Measurements from ENCODE around the gene PKP4. TPM values are rescaled to one million over a fixed set of nuclear protein-coding genes. Genes with fewer than 3 reads are reported as not detected.

The PKP4 gene
- total and polyA plus RNA-seq, 11 donors, result 17.6 to 66.7 (median 49.0) TPM

- WGBS, 4 donors, result 94 to 98% (median 96%) methylated on average over 2 of the region's 2 CpGs
- no peak overlapping the region for H3K4me3 ChIP-seq
- no peak for TF ChIP-seq CTCF (IDR thresholded peaks at IDR 0.05)
- TF ChIP-seq POLR2A (IDR thresholded peaks at IDR 0.05), result no peak
- H3K36me3 ChIP-seq, result no peaks in the 10 kb centered on the region
- intact Hi-C loops (cut with DNase I), result no loop called here
- no peaks in the 10 kb centered on the region for H3K4me1 ChIP-seq
- ATAC-seq, result no peak
- H3K27ac ChIP-seq, result no peak overlapping the region
- no peaks in the 10 kb centered on the region for H3K27me3 ChIP-seq
- H3K9me3 ChIP-seq, result peaks cover 0 to 9% (median 0%) of the 10 kb centered on the region in 12 donors
- no peak for DNase-seq
Observed at GRCh38 chr2:158567208-158567607, 110.5 kb downstream of the PKP4 start.

- no peak overlapping the region for H3K4me3 ChIP-seq
- TF ChIP-seq POLR2A (IDR thresholded peaks at IDR 0.05) (no peak), CTCF (IDR thresholded peaks at IDR 0.05) (no peak)
- H3K27me3 ChIP-seq, result no peaks in the 10 kb centered on the region
- ATAC-seq, result no peak
- no peaks in the 10 kb centered on the region for H3K4me1 ChIP-seq
- 95 to 98% (median 97%) methylated on average over 2 of the region's 2 CpGs for WGBS, 4 donors
- intact Hi-C loops (cut with DNase I), result no loop called here
- peaks cover 0 to 16% (median 0%) of the 10 kb centered on the region in 12 donors for H3K9me3 ChIP-seq
- DNase-seq, result no peak
- no peaks in the 10 kb centered on the region for H3K36me3 ChIP-seq
- no peak overlapping the region for H3K27ac ChIP-seq
Observed at GRCh38 chr2:158569284-158569683, 112.5 kb downstream of the PKP4 start.

GRCh38 chr2:158570869-158571268 lies 114.1 kb downstream of the PKP4 start:
- no peak for ATAC-seq
- no peak for DNase-seq
- Histone ChIP-seq H3K27ac (no peak overlapping the region), H3K36me3 (no peaks in the 10 kb centered on the region), H3K4me1 (peaks cover 0 to 8% (median 0%) of the 10 kb centered on the region in 12 donors), H3K9me3 (peaks cover 0 to 16% (median 0%) of the 10 kb centered on the region in 12 donors), H3K27me3 (no peaks in the 10 kb centered on the region), H3K4me3 (no peak overlapping the region)
- 95 to 98% (median 97%) methylated on average over 3 of the region's 3 CpGs for WGBS, 4 donors
- intact Hi-C loops (cut with DNase I), result no loop called here
- TF ChIP-seq CTCF (IDR thresholded peaks at IDR 0.05) (no peak), POLR2A (IDR thresholded peaks at IDR 0.05) (no peak)

- peaks cover 0 to 11% (median 0%) of the 10 kb centered on the region in 9 donors for H3K36me3 ChIP-seq
- intact Hi-C loops (cut with DNase I), result no loop called here
- peaks cover 0 to 16% (median 0%) of the 10 kb centered on the region in 12 donors for H3K9me3 ChIP-seq
- no peaks in the 10 kb centered on the region for H3K27me3 ChIP-seq
- WGBS, 4 donors, result 50 to 90% (median 84%) methylated on average over 1 of the region's 1 CpG
- no peak for ATAC-seq
- peaks cover 0 to 8% (median 0%) of the 10 kb centered on the region in 12 donors for H3K4me1 ChIP-seq
- H3K4me3 ChIP-seq, result no peak overlapping the region
- TF ChIP-seq CTCF (IDR thresholded peaks at IDR 0.05) (peak in 1 of 12 donors; percentile 14), POLR2A (IDR thresholded peaks at IDR 0.05) (no peak)
- no peak overlapping the region for H3K27ac ChIP-seq
- no peak for DNase-seq
Observed at GRCh38 chr2:158573739-158574138, 117.0 kb downstream of the PKP4 start.
